Measurements from ENCODE around the gene CGRRF1.

Gene CGRRF1

GRCh38 chr14:54548491-54548890 is 38.8 kb downstream of the CGRRF1 start:
- DNase-seq (ENCODE audit: low spot score) = no peak

DNA sequence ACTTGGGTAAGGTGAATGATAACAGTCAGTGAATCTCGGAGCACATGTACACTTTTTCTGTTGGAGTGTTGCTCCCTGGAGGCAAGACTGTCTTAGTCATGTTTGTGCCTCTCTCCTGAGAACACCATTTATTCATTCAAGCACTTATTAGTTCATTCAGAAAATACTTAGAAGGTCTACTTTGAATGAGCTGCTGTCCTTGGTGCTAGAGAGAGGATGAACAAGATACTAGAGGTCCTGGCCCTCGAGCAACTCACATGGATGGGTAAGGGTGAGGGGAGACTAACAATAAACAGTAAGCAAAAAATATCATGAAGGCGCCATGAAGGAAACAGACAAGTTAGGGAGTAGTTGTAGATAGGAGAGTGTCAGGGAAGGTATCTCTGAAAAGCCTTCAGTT is 40.2 kb downstream of the CGRRF1 start:
- DNase-seq (ENCODE audit: low spot score) = no peak

DNA sequence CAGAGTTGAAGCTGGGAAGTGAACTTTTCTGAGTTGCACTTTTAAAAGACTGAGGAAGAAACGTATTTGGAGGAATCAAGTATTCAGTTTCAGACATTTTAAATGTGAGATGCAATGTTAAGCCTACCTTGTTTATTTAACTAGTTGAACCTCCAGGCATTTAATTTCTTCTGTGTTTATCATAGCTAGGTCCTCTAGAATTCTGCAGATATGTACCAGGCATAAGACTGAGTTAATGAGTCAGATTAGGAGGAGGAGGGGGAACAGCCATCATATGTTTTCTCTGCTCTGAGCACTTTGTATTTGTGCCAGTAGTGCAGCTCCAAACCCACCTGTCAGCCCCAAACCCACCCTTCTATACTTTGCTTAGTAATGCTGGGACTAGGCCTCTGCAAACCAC is 40.8 kb downstream of the CGRRF1 start:
- DNase-seq (ENCODE audit: low spot score) = no peak

- DNase-seq (ENCODE audit: low spot score) = peak; percentile 29
Observed at GRCh38 chr14:54554401-54554800, 44.7 kb downstream of the CGRRF1 start.

DNA sequence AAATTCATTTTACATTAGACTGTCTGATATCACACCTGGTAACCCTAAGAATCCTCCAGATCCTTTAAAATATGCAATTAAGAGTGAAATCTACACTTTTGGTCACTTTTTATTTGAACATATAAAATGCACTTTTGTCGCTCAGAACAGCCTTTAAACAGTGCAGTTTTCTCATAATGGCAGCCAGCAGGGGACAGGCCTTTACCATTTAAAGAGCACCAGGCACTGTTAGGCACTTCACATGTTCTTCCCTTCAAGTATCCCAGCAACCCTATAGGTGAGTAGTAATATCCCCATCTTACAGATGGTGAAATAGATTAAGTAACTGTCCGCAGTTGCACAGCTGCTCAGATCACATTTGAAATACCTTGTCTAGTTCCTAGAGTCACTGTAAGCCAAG is 45.9 kb downstream of the CGRRF1 start:
- DNase-seq (ENCODE audit: low spot score) = no peak

DNA sequence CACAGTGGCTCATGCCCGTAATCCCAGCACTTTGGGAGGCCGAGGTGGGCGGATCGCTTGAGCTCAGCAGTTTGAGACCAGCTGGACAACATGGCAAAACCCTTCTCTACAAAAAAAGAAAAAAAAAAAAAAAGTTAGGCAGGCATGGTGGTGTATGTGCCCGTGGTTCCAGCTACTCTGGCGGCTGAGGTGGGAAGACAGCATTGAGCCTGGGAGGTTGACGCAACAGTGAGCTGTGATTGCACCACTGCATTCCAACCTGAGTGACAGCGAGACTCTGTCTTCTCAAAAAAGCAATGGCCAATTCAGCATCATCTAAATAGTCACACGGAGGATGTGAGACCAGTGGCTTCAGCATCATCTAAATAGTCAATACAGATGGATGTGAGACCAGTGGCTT is 46.8 kb downstream of the CGRRF1 start:
- DNase-seq (ENCODE audit: low spot score) = no peak

DNA sequence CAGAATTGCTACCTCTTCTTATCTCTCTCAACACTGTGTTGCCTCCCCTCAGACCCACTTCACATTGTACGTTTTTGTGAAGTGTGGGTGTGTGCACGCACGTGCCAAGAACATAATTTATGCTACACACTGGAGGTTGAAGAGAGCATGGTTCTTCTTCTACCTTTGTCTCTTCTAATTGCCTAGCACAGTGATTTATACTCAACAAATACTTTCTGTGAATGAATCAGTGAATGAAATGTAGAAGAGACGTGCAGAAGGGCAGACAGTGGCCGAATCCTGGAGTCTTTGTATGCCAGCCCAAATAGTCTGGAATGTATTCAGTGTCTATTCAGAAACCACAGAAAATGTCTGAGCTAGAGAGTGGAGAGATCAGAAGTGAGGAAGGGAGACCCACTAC is 52.6 kb downstream of the CGRRF1 start:
- no peak for DNase-seq (ENCODE audit: low spot score)

- DNase-seq (ENCODE audit: low spot score) = peak; percentile 29
Observed at GRCh38 chr14:54564071-54564867, 54.6 kb downstream of the CGRRF1 start.

- peak; percentile 62 for DNase-seq (ENCODE audit: low spot score)
Observed at GRCh38 chr14:54564868-54565784, 55.4 kb downstream of the CGRRF1 start.

DNA sequence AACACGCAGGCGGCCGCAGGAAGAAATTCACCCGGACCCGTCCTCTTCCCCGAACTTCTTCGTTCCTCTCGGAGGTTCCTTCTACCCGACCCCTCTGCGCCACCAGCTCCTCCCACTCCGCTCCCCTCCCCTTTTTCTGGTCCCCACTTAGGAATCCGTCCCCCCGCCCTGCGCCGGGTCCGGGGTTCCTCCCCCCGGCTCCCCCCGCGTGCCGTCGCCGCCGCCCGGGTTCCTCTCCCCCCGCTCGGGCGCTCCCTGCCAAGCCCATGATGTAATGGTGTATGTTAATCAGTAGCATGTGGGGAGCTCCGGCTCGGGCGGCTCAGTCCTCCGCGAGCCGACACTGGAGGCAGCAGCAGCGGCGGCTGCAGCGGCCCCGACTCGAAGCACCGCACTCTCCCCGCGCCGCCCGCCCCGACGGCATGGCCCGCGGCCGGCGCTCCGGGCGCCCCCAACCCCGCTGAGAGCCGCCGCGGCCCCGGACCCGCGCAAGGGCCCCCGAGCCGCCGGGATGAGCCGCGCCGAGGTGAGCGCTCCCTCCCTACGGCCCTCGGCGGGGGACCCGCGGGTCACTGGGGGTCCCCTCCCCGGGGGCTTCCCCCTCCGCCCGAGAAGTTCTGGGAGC is 56.2 kb downstream of the CGRRF1 start:
- DNase-seq (ENCODE audit: low spot score) = peak; percentile 91

DNA sequence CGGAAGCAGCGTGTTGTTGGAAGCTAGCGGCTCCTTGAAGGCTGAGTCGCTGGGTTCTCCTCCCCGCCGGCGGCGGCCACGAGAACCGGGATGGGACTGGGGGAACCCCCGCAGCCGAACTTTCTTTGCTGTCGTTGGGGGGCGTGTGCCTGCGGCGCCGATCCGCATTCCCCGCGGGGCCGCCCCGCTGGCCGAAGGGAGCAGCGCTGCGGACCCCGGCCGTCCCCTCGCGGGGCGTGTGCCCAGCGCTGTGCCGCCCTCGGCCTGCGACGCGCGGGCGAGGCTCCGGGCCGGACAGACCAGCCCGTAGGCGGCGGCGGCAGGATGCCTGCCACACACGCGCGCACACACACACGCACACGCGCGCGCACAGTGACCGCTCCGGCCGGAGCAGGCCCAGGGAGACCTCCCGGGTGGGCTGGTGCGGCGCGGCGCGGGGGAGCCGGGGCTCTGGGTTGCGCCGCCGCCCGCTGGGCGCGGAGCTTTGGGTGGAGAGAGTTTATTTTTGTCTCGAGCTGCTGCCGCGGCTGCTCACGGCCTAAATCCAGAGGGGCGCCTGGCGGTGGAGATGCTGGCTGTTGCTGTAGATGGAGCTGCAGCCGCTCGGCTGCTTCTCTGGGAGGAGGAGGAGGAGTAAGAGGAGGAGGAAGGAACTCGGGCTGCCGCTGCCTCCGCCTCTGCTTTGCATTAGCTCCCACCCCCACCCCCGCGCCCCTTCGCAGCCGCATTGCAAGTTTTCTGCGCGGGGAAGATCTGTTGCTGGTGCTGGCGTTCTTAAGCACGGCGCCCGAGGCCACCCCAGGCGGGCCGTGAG is 56.9 kb downstream of the CGRRF1 start, which contains the start of gene SAMD4A:
TSS of gene SAMD4A (plus strand) at position 719 of the 814 bp plus-strand sequence. CDS start 789 bp downstream, outside the sequence.
- peak; percentile 88 for DNase-seq (ENCODE audit: low spot score)

GRCh38 chr14:54567224-54567638 is 57.5 kb downstream of the CGRRF1 start:
- no peak for DNase-seq (ENCODE audit: low spot score)

DNA sequence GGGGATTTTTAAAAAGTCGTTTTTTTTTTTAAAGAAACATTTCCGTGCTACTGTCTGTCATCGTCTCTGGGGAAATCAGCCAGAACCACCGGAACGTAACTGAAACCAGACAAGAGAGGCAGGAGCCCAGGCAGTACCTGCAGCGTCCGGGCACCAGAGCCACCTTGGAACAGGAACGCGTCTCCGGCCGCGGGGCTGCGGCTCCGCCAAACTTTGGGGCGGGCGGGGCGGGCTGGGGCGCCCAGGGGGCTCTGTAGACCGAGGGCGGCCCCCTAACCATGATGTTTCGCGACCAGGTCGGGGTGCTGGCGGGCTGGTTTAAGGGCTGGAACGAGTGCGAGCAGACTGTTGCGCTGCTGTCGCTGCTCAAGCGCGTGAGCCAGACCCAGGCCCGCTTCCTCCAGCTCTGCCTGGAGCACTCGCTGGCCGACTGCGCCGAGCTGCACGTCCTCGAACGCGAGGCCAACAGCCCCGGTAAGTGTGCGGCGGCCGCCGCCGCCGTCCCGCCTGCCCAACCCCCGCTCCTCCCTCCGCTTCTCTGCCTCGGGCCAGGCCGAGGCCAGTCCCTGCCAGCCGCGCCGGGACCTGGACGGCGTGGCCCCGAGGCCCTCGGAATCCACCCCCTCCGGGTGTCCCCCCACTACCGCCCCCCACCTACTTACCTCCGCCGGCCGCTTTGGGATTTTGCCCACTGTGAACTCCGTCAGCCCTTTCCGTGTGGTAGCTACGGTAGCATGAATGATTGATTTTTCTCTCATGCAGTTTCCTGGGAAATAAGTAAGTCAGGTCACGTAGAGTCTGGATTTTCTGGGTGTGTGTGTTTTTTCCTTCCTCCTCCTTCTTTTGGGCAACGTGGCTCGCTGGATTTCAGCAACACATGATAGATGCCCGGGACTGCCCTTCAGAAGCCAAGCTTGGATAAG is 58.2 kb downstream of the CGRRF1 start:
- DNase-seq (ENCODE audit: low spot score) = peak; percentile 69

DNA sequence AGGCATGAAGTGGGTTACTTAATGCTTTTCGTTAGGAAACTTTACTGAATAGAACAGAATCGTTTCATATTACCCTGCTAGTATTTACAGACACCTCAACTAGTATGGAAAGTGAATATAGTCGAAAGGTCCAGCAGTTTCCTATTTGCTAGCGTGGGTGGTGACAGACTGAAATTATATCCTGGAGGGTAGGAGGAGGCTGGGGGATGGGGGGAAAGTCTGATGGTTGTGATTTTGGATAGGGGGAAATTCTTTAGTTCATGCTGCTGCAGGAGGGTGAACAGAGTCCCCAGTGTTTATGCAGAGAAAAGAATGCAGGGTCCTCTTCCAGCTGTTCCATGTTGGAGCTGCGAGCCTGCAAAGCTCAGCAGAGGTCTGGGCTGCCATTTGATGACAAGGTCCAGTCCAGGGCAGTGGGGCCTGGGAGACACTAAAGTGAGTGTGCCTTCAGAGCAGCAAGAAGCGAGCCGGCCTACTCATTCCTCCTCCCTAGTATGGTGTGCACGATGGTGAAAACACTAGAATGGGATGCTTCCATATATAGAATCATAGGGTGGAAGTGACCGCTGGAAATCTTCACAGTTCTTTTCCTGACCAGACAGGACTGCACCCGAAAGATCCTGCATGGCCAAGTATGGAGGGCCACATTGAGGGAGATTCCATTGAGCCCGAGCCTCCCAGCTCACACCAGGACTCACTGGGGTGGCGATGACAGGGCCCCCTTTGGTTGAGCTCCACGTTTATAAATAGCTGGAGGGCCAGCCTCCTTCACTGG is 59.3 kb downstream of the CGRRF1 start:
- no peak for DNase-seq (ENCODE audit: low spot score)

GRCh38 chr14:54570047-54570446 is 60.3 kb downstream of the CGRRF1 start:
- DNase-seq (ENCODE audit: low spot score) = no peak

- no peak for DNase-seq (ENCODE audit: low spot score)
Observed at GRCh38 chr14:54570631-54571415, 61.1 kb downstream of the CGRRF1 start.

DNA sequence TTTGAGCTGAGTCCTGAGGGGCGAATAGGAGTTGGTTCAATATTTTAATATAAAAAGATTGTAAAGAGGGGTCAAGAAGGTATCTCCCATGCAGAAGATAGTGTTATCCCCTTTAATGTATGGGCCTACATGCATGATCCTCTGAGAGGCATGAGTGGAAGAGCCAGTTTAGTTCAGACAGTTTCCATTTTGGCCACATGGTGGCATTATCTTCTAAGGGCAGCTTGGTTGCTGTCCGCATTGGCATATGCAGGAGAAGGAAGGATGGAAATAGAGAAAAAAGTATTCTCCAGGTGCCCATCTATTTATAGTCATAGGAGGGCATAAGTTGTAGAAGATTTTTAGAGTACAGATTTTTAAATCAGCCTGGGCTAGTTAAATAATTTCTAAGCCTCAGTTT is 62.6 kb downstream of the CGRRF1 start:
- no peak for DNase-seq (ENCODE audit: low spot score)

GRCh38 chr14:54574528-54574927 is 64.8 kb downstream of the CGRRF1 start:
- no peak for DNase-seq (ENCODE audit: low spot score)

- no peak for DNase-seq (ENCODE audit: low spot score)
Observed at GRCh38 chr14:54577494-54577893, 67.8 kb downstream of the CGRRF1 start.

Measured in Ammon's horn (tissue), 1 donor.